SK-N-MC (cell line): Measurements from ENCODE around the gene MYZAP.

Experiments used
- EZH2 ChIP-seq: fragments of 200-600 bp; sonication (generic); IDR thresholded peaks from one replicate; pipeline ENCODE4 v1.6.1; 2017; ENCODE audit warnings: antibody characterized with exemption
- FOXP2 ChIP-seq: optimal IDR thresholded peaks from 2 replicates; pipeline ENCODE3; 2011; ENCODE audit warnings: mild to moderate bottlenecking, moderate library complexity; ENCODE audit not compliant: insufficient read depth; ENCODE audit errors: extremely low read length, control extremely low read depth
- POLR2AphosphoS5 ChIP-seq: IDR thresholded peaks from 2 replicates; pipeline ENCODE4 v1.6.1; 2012; ENCODE audit warnings: mild to moderate bottlenecking, low read depth, low read length, borderline replicate concordance

GRCh38 chr15:57657619-57658018, 65.9 kb downstream of the MYZAP start:
- no peak for TF ChIP-seq POLR2AphosphoS5
- no peak for TF ChIP-seq EZH2
- TF ChIP-seq FOXP2: no peak
